K562 (cell line): ENCODE data around the gene ZNF460. TPM values are rescaled to one million over a fixed set of nuclear protein-coding genes. Genes with fewer than 3 reads are reported as not detected.

Experiments used
- ATF4 ChIP-seq: fragments of 450-650 bp; formaldehyde crosslinking; IDR thresholded peaks from 2 replicates; pipeline ENCODE4 v1.4.0; 2022; ENCODE audit warnings: mild to moderate bottlenecking, moderate library complexity
- BRF1 ChIP-seq: IDR thresholded peaks from 3 replicates; pipeline ENCODE4 v1.6.1; 2011; ENCODE audit warnings: borderline replicate concordance, mild to moderate bottlenecking; ENCODE audit not compliant: insufficient read length; ENCODE audit errors: extremely low read depth
- CBFA2T3 ChIP-seq: fragments of 450-650 bp; IDR thresholded peaks from 2 replicates; pipeline ENCODE4 v1.6.1; 2017
- CBX8 ChIP-seq: fragments of 200-600 bp; sonication (generic); IDR thresholded peaks from 2 replicates; pipeline ENCODE4 v1.6.1; 2012; ENCODE audit warnings: borderline replicate concordance, mixed run types, low read depth, mild to moderate bottlenecking, moderate library complexity, mixed read lengths, low read length, control low read depth, inconsistent platforms; ENCODE audit not compliant: poor library complexity, severe bottlenecking; ENCODE audit errors: extremely low read depth
- CREM ChIP-seq: IDR thresholded peaks from 2 replicates; pipeline ENCODE4 v1.6.1; 2014; ENCODE audit warnings: antibody characterized with exemption, low read depth
- EWSR1 ChIP-seq: fragments of 450-650 bp; IDR thresholded peaks from 2 replicates; pipeline ENCODE4 v1.6.1; 2018; ENCODE audit warnings: borderline replicate concordance, mild to moderate bottlenecking, low read depth, moderate library complexity; ENCODE audit not compliant: partially characterized antibody
- GTF2B ChIP-seq: IDR thresholded peaks from 2 replicates; pipeline ENCODE4 v1.6.1; 2011; ENCODE audit not compliant: insufficient read length; ENCODE audit errors: extremely low read depth
- HDAC3 ChIP-seq: fragments of 450-650 bp; IDR thresholded peaks from 2 replicates; pipeline ENCODE4 v1.6.1; 2018; ENCODE audit warnings: borderline replicate concordance, mild to moderate bottlenecking, moderate library complexity; ENCODE audit not compliant: partially characterized antibody
- HOXB6 ChIP-seq: fragments of 250-450 bp; sonication (Bioruptor Pico); IDR thresholded peaks from 2 replicates; pipeline ENCODE4 v1.5.1; 2022; ENCODE audit warnings: mild to moderate bottlenecking, borderline replicate concordance
- KHSRP ChIP-seq: fragments of 450-650 bp; IDR thresholded peaks from 2 replicates; pipeline ENCODE4 v1.6.1; 2017
- MEF2A ChIP-seq: IDR thresholded peaks from 2 replicates; pipeline ENCODE4 v1.6.1; 2011; ENCODE audit warnings: low read depth, mild to moderate bottlenecking, low read length, moderate library complexity; ENCODE audit not compliant: control insufficient read depth
- NR2F6 ChIP-seq: fragments of 450-650 bp; formaldehyde crosslinking; IDR thresholded peaks from 2 replicates; pipeline ENCODE4 v1.4.0; 2020; ENCODE audit warnings: mild to moderate bottlenecking
- PCBP1 ChIP-seq: fragments of 200-400 bp; formaldehyde crosslinking; IDR thresholded peaks from 2 replicates; pipeline ENCODE4 v1.6.1; 2018; ENCODE audit warnings: mild to moderate bottlenecking, low read depth, low read length; ENCODE audit not compliant: poor library complexity, severe bottlenecking
- PML ChIP-seq: IDR thresholded peaks from 2 replicates; pipeline ENCODE4 v1.6.1; 2012; ENCODE audit warnings: low read length, inconsistent platforms
- PYGO2 ChIP-seq: fragments of 450-650 bp; IDR thresholded peaks from 2 replicates; pipeline ENCODE4 v1.6.1; 2016; ENCODE audit warnings: mild to moderate bottlenecking, missing genetic modification characterization, moderate library complexity, missing compliant biosample characterization
- RUNX1 ChIP-seq: sonication (generic); IDR thresholded peaks from 2 replicates; pipeline ENCODE4 v1.6.1; 2016; ENCODE audit warnings: antibody characterized with exemption, low read depth
- SIN3B ChIP-seq: fragments of 450-650 bp; IDR thresholded peaks from 2 replicates; pipeline ENCODE4 v1.6.1; 2017; ENCODE audit warnings: low read depth, mild to moderate bottlenecking, moderate library complexity
- SIX5 ChIP-seq, 2 experiments: IDR thresholded peaks; 2 replicates each; pipeline ENCODE4 v1.6.1; 2011; ENCODE audit warnings: low read length in 2 of 2, borderline replicate concordance in 1 of 2, low read depth in 1 of 2, mild to moderate bottlenecking in 1 of 2, moderate library complexity in 1 of 2; ENCODE audit not compliant: insufficient read depth in 1 of 2
- SLC30A9 ChIP-seq: fragments of 250-450 bp; sonication (Bioruptor Pico); IDR thresholded peaks from 2 replicates; pipeline ENCODE4 v1.8.0; 2022; ENCODE audit warnings: mild to moderate bottlenecking, moderate library complexity
- STAT5B ChIP-seq: fragments of 250-450 bp; sonication (Bioruptor Pico); IDR thresholded peaks from 2 replicates; pipeline ENCODE4 v1.8.0; 2021; ENCODE audit warnings: mild to moderate bottlenecking, inconsistent platforms
- TCF7L2 ChIP-seq: fragments of 150-350 bp; IDR thresholded peaks from 2 replicates; pipeline ENCODE4 v1.6.1; 2016; ENCODE audit warnings: low read depth, mild to moderate bottlenecking, low read length, moderate library complexity
- ZNF175 ChIP-seq: fragments of 200-800 bp; sonication (Bioruptor generic); IDR thresholded peaks from 2 replicates; pipeline ENCODE4 v1.6.1; 2016; ENCODE audit warnings: low read depth, mild to moderate bottlenecking, missing genetic modification characterization, missing compliant biosample characterization
- ZNF232 ChIP-seq: sonication (generic); formaldehyde crosslinking; IDR thresholded peaks from 2 replicates; pipeline ENCODE4 v1.8.0; 2022; ENCODE audit warnings: mild to moderate bottlenecking, missing genetic modification reagents
- ZNF311 ChIP-seq: fragments of 250-450 bp; sonication (Bioruptor Pico); IDR thresholded peaks from 2 replicates; pipeline ENCODE4 v1.4.0; 2020; ENCODE audit warnings: mild to moderate bottlenecking, moderate library complexity
- ZNF395 ChIP-seq: fragments of 200-800 bp; sonication (Bioruptor generic); IDR thresholded peaks from 2 replicates; pipeline ENCODE4 v1.6.1; 2017; ENCODE audit warnings: missing genetic modification characterization, missing compliant biosample characterization
- ZNF699 ChIP-seq: fragments of 250-450 bp; sonication (Bioruptor Pico); IDR thresholded peaks from 2 replicates; pipeline ENCODE4 v1.8.0; 2021; ENCODE audit warnings: mild to moderate bottlenecking, moderate library complexity; ENCODE audit not compliant: insufficient replicate concordance
- polyA plus RNA-seq, 8 experiments: library from polyadenylated mRNA; depleted of rRNA in 4 of 8; stranded (reverse) in 5 of 8; unstranded in 3 of 8; fragments of >200 nt; fragmentation: Nextera tagmentation in 2 of 8; fragmentation: Illumina TruSeq in 1 of 8; extraction: Ambion mirVana in 2 of 8; extraction: Trizol in 1 of 8; gene quantifications; 2 replicates each; pipeline versions ENCODE4 v1.2.1 to v1.2.3, GENCODE V29; 2011 to 2014; ENCODE audit warnings: inconsistent platforms in 1 of 8, missing spikeins in 1 of 8
- total RNA-seq, 7 experiments: library from RNA; depleted of rRNA in 6 of 7; stranded (reverse); fragments of >200 nt in 6 of 7; fragmentation: Illumina TruSeq in 2 of 7; extraction: Trizol in 2 of 7; gene quantifications; 2 replicates each; pipeline versions ENCODE4 v1.2.1 to v1.2.3, GENCODE V29; 2011 to 2021; ENCODE audit warnings: low replicate concordance in 1 of 7

Gene ZNF460
- total and polyA plus RNA-seq, 9 of the 15 experiments (the other 6 are each of a cell fraction or from before 2014, with no cell fraction given): 0.45 to 36.2 (median 16.6) TPM

DNA sequence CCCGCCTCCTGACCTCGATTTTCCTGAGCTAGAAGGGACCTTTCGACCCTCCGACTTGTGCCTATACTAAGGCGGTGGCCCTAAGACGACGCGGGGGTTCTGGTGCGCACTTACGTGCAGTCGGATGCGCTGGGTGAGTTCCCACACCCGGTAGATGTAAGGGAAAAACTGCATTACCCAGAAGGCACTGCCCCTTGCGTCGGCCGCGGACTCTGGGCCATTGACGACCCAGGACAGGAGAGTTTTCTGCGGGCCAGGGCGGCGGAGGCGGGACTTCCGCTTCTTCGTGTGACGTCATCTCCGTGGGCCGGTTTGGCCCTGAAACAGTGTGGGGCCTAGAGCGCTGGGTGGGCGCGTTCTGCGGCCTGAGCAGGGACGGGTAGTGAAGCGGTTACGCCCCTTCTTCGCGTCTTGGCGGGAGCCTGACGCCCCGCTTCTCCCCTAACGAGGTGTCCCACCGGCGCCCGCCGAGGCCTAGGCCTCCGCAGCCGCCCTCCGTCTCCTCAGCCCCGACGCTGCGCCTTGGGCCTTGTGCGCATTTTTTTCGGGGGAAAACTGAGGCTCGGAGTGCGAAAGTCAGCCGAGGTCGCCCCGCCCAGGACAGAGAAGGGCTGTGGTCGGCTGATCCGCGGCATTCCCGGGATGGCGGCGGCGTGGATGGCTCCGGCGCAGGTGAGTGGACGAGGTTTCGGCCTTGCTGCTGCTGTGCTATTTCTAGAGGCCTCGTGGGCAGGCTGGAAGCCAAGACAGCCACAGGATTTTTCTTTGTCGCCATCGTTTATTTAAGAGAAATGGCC is at the start of gene ZNF460 (continued):
- TF ChIP-seq ATF4 (CRISPR knock-in tag) (peak; percentile 38; the same call in 1 of the 2 replicates), EWSR1 (no peak), PCBP1 (peak; percentile 80), CBX8 (no peak), KHSRP (peak; percentile 75), BRF1 (no peak), NR2F6 (CRISPR knock-in tag) (no peak), SIX5 (IDR thresholded peaks at IDR 0.05; ENCODE audit: borderline replicate concordance in 1 of 2, insufficient read depth in 1 of 2, low read depth in 1 of 2, low read length in 2 of 2) (peak; percentile 68; a peak in 3 of 4 replicates), SLC30A9 (CRISPR knock-in tag) (no peak), PYGO2 (tag) (no peak), CBFA2T3 (no peak), RUNX1 (no peak), SIN3B (peak; percentile 85), TCF7L2 (no peak), ZNF395 (CRISPR knock-in tag) (peak; percentile 72), ZNF232 (CRISPR knock-in tag) (0 out of 2 replicates have a peak, but pooled peaks have one; percentile 75), GTF2B (no peak), ZNF175 (no peak), MEF2A (no peak), CREM (peak; percentile 99), ZNF311 (CRISPR knock-in tag) (no peak), STAT5B (CRISPR knock-in tag) (no peak), HDAC3 (no peak), HOXB6 (CRISPR knock-in tag) (no peak), PML (peak; percentile 38; the same call in 1 of the 2 replicates), ZNF699 (CRISPR knock-in tag) (no peak)
